ENCODE results near the gene CCDC141.

The CCDC141 gene

GRCh38 chr2:178978667-178979066, 71.3 kb downstream of the CCDC141 start:
- no peak for DNase-seq (ENCODE audit: low spot score)

- DNase-seq (ENCODE audit: low spot score): no peak
Observed at GRCh38 chr2:178976351-178976750, 73.6 kb downstream of the CCDC141 start.

- no peak for DNase-seq (ENCODE audit: low spot score)
Observed at GRCh38 chr2:178962805-178963433, 87.0 kb downstream of the CCDC141 start.

GRCh38 chr2:178962152-178962551, 87.8 kb downstream of the CCDC141 start:
- no peak for DNase-seq (ENCODE audit: low spot score)

- no peak for DNase-seq (ENCODE audit: low spot score)
Observed at GRCh38 chr2:178954049-178954448, 95.9 kb downstream of the CCDC141 start.

- DNase-seq (ENCODE audit: low spot score): no peak
Observed at GRCh38 chr2:178951266-178952006, 98.5 kb downstream of the CCDC141 start.

GRCh38 chr2:178949584-178949983, 100.4 kb downstream of the CCDC141 start:
- no peak for DNase-seq (ENCODE audit: low spot score)

GRCh38 chr2:178949151-178949550, 100.8 kb downstream of the CCDC141 start:
- no peak for DNase-seq (ENCODE audit: low spot score)

- no peak for DNase-seq (ENCODE audit: low spot score)
Observed at GRCh38 chr2:178947006-178947405, 102.9 kb downstream of the CCDC141 start.

- no peak for DNase-seq (ENCODE audit: low spot score)
Observed at GRCh38 chr2:178946494-178946893, 103.4 kb downstream of the CCDC141 start.

- DNase-seq (ENCODE audit: low spot score): no peak
Observed at GRCh38 chr2:178943745-178944144, 106.2 kb downstream of the CCDC141 start.

GRCh38 chr2:178934571-178934970, 115.4 kb downstream of the CCDC141 start:
- DNase-seq (ENCODE audit: low spot score): no peak

- no peak for DNase-seq (ENCODE audit: low spot score)
Observed at GRCh38 chr2:178933493-178933892, 116.4 kb downstream of the CCDC141 start.

GRCh38 chr2:178928077-178928476, 121.9 kb downstream of the CCDC141 start:
- no peak for DNase-seq (ENCODE audit: low spot score)

GRCh38 chr2:178927173-178927572, 122.8 kb downstream of the CCDC141 start:
- DNase-seq (ENCODE audit: low spot score): no peak

GRCh38 chr2:178924817-178925216, 125.1 kb downstream of the CCDC141 start:
- peak; percentile 4 for DNase-seq (ENCODE audit: low spot score)

GRCh38 chr2:178923546-178923945, 126.4 kb downstream of the CCDC141 start:
- DNase-seq (ENCODE audit: low spot score): no peak

- no peak for DNase-seq (ENCODE audit: low spot score)
Observed at GRCh38 chr2:178920916-178921513, 128.9 kb downstream of the CCDC141 start.

- DNase-seq (ENCODE audit: low spot score): no peak
Observed at GRCh38 chr2:178917555-178917954, 132.4 kb downstream of the CCDC141 start.

GRCh38 chr2:178915423-178916173, 134.3 kb downstream of the CCDC141 start:
- no peak for DNase-seq (ENCODE audit: low spot score)

- peak; percentile 72 for DNase-seq (ENCODE audit: low spot score)
Observed at GRCh38 chr2:178914259-178914849, 135.6 kb downstream of the CCDC141 start.

- no peak for DNase-seq (ENCODE audit: low spot score)
Observed at GRCh38 chr2:178913049-178913441, 136.9 kb downstream of the CCDC141 start.
